NCI-H2029 treated with DMSO at 0.1 percent for 48 hours (cell line): ENCODE data around the gene TSPAN5.

Experiments used
- DNase-seq: peaks from one replicate; lab custom pipeline; 2025; lab: John Stamatoyannopoulos, UW

TSPAN5 gene

DNA sequence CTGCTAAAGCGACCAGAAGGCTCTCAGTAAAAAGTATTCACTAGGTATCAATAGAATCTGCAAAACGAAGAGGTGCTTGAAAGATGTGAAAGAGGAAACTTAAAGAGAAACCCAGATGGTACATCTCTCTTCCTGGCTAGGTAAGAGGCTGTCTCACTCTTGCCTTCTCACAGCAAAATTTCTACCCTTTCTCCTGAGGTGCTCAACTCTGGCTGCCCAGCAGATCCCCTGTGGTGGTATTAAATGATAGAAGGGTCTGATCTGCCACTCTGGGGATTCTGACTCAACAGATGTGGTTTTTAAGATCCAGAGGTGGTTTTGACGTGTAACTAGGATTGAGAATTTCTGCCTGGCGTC lies 14.9 kb upstream of the TSPAN5 start:
- DNase-seq, result no peak

DNA sequence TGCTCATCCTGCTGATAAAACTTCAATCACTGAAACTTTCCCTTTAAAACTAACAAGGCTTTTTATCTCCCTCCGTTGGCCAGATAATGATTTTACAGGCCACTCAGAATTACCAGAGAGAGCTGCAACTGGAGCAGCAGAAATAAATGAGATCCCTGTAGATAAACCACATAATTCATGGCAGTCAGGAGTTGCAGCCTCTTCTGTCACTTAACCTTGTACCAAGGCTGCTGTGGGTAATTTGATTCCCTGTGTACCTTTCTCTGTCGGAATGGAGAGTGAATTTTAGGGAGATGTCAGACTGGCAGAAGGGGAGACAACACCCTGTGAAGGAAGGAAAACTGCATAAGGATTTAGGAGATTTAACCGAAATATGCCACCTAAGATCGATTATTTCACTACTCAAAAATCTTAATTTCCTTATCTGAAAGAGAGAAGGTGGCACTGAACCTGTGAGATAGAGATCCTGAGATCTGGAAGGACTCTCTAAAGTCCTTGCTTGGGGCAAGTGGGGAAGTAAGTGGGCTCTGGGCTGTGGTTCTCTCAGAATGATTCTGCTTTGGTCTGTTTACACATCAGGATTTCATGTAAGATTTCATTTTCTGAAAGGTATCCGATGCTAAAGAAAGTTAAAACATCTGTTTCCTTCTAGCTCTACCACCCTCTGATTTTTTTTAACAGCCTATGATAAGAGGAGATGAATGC lies 14.3 kb upstream of the TSPAN5 start:
- no peak for DNase-seq

DNA sequence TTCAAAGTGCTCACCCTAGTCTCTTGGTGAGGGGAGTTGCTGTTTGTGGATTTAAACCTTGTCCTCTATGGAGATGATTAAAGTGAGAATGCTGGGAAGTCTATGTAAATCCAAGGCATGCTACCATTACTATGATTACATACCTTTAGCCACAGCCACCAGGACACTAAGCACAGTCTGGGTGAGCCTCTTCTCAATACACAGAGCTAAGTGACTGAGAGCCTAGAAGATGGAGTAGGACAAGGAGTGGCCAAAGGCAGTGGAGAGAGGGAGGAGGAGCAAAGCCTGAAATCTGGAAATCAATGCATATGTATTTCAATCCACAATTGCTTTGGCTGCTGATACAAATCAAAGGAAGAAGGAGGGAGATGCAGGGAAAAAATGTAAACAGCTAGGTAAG lies 12.7 kb upstream of the TSPAN5 start:
- no peak for DNase-seq

DNA sequence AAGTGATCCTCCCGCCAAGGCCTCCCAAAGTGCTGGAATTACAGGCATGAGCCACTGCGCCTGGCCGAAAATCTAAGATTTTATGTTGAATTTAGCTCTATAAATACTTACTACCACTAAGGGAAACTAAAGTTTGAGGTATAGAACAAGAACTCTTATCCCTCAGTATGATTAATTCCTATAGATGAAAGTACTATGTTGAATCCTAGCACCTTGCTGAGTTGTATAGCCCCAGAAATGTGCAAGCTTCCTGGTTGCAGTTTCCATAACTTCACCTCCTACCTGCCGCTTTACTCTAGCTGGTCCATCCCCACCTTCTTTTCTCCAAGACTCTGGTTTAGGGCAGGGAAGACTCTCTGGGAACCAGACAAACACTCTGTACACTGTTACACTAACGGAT lies 11.8 kb upstream of the TSPAN5 start:
- no peak for DNase-seq

DNA sequence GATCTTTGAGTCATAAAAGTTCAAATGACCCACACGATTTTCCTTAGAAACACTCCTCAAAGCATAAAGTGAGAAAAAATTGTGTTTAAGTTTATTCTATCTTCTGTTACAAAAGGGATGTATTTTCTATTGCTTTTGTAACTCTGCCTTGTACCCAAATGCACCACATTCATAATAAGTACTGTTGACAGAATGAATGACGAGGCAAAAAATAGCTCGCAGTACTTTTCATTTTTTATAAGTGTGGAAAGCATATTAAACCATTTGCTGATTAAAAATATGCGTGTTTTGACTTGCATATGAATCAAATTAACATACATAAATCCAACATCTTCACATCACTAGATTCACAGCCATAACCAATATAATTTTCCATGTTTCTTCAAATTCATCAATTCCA lies 11.2 kb upstream of the TSPAN5 start:
- DNase-seq, result no peak

DNA sequence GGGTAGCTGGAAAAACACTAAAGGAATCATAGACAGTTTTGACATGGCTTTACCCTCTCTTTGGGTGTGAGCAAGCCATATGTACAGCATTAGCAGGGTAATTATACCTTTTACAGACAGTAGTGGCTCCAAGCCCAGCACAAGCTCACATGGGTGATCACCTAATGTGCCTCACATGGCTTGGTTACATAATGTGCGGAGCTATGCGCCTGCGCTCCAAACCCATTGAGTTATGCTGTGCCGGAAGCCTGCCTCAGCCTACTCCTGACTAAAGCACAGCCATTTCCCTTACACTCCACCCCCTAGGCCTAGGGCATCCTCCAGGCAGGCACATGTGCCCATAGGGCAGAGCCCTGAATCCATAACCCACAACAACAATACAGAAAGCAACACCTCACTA lies 6.5 kb upstream of the TSPAN5 start:
- no peak for DNase-seq

DNA sequence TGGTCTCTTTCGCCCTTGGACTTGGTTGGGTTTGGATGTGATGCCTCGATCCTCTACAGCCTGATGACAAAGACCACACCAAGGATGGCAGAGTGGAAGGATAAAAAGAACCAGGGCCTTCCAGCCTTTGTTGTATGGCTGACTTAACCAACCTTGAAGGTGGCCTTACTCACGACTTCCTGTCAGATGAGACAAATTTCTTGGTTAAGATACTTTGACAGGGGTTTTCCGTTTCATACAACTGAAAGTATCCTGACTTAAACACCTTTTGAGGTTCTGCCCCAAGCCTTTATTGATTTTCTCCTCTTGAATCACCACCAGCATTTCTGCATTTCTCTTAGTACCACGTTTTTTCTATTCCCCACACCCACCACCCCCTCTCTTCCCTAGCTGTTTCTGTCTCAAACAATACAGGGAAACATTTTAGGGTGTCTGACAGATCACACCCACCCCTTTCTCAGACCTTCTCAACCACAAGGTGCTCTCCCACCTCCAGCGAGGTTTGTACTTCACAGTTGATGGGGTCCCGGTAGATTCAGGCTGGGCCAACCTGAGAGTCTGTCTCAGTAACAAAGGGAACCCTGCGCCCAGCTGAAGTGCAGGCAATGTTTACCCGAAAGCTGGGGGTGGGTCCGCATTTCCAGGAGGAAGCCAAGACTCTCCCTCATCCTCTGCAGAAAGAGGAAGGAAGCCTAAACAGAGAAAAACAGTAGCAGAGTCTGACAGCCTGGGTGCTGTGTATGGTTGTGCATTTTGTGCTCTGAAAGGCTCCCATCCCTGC lies 5.0 kb upstream of the TSPAN5 start:
- no peak for DNase-seq

DNA sequence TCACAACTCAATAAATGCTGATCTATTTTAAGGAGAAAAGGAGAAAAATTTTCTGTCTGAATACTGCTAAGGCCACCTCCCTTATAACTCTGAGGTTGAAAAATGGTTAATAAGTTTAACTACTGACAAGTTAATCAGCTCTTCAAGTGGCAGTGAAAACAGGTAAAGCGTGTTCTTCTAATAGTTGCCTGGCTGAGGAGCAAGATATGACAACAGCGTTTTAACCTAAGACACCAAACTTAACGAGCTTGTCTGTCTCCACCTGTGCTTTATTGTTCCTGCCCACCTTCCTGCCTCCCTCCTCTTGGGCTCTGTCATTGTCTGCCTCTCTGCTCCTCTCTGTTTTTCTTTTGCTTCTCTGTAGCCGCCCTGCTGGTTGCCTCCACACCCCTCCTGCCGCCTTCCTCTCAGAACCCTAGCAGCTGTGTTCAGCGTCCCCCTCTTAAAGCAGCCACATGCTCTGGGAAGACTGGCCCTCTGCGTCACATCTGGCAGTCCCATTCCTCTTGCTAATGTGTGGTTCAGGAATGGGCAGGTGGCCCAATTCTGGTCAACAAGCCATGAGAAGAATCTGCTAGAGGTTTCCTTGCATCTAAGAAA lies 4.3 kb upstream of the TSPAN5 start:
- no peak for DNase-seq

DNA sequence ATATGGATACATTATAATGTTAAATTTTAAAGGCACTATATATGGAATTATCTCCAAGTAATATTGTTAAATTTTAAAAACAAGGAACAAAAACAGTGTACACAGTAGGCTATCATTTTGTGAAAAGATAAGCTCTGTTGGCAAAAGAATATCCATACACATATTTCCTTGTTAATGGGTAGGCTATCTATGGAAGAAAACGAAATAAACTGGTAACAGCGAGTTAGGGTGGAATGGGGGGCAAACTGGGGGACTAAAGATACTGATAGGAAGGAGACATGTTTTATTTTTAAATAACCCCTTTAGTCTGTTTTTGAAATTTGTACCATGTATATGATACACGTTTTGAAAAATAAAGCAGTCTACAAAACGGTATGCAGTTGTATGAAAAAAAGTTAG lies 3.6 kb upstream of the TSPAN5 start:
- DNase-seq, result no peak

DNA sequence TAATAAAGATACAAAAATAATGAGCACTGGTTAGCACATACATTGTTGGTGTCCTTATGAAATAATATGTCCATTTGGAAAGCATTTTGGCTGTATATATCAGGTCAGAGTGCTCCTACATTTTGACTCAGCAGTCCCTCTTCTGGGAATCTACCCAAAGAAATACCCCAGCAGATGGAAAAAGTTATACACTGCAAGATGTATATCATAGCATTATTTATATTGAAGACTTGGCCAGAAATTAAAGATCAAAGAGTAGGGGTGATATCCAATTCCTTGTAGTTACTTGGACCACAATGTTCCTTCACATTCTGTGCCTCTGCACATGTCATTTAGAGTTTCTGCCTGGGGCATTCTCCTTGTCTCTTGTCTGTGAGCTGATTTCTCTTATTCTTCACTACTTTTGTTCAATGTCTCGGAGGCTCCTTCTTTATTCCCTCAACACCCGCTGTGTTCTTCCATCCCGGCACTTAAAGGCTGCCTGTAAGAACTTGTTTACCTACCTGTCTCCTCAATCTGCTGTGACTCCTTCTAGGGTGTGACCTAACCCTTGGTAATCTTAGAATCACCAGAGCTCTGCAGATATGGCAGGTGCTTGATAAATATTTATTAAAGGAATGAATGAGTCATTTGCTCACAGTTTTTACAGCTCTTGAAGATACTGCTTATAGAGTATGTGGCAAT lies 3.1 kb upstream of the TSPAN5 start:
- DNase-seq, result no peak

DNA sequence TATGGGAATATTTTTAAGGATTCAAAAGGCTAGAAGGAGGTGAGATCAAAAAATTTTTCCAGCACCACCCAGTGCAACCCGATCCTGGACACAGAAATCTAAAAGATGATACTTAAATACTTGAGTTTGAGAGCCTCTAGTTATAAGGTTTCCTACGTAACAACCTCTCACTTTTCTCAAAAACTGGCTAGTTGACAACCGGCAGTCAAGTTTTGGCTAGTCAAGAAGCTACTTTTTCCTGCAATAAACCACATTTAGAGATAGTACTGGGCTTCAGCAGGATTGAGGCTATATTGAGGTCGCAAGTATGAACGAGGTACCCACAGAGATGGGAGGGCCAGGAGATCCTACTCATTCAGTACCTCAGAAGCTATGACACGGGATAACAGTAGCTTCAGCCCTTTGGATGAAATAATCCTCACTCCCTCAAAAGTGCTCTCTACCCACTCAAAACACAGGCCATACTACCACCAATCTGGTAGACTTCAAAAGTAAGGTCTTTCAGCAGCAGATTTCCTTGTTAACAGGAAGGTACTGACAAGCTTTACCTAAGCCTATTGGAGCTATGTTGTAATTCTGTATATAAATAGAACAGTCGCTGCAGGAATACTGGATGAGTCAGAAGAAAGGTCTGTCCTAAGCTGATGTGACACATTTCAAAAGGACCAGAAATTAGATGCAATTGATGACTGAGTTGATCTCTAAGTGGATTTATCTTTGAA lies 1.5 kb upstream of the TSPAN5 start:
- no peak for DNase-seq

DNA sequence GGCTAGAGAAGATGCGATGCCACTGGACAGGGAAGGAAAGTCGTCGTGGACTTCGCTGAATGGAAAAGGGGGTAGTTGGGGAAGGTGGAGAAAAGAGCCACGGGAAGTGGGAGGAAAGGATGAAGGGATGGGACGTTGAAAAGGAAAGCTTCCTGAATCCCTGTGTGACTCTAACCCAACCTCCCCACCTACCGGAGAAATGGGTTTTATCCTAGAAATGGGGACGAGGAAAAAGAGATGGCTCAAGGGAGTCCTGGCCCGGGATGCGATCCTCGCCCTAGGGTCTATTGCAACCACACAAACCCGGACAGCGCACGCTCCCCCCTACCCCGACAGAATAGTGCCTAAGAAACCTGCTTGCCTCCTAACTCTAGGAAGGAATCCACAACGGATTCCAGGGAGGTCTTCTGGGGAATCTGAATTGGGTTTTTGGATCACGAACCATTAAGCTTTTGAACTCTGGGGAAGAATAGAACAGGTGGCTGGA lies 738 bp upstream of the TSPAN5 start:
- DNase-seq, result no peak

DNA sequence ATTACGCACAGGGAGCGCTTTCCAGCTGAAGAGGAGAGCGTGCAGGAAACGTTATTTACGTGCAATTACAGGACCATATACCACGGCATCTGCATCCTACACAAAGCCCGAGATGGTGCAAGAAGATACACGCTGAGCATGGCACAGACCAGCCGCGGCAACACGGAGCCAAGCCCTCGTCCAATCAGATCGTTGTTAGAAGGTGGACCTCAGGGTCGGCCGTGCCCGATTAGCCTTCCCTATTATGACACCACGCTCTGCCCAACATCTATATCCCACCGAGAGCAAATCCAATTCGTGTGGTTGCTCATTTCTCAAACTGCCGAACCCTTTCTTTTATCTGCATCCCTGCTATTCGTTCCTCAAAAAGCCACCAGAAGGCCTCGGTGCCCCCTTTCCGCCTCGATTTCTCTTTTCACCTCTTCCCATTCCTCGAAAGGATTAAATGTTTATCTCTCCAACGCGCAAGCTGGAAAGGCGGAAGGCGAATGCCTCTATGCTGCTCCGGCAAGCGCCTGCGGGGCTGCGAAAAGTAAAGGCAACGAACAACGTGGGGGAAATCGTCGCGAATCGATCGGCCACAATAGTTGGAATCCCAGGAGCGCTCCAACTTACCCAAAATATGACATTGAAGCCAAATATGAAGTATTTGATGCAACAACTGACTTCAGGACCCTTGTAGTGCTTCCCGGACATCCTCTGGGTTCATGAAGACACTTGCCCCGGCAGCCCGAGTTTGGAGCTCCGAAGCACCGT lies 702 bp downstream of the TSPAN5 start:
- no peak for DNase-seq

DNA sequence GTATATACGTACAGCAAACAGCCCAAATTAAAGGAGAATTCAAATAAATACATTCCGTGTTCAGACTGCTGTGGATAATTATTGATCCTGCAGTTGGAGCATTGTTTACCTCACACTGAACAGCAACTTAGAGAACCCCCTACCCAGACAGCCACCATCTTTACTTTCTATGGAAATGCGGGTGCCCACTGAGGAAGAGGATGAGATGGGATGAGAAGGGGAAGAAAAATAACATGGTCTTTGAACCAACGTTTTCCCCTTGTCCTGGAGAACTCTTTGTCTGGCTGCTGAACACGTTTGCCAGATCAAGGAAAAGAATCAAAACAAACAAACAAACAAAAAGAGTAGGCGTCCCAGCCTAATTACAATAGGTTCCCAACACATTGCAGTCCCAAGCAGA lies 1.5 kb downstream of the TSPAN5 start:
- no peak for DNase-seq

DNA sequence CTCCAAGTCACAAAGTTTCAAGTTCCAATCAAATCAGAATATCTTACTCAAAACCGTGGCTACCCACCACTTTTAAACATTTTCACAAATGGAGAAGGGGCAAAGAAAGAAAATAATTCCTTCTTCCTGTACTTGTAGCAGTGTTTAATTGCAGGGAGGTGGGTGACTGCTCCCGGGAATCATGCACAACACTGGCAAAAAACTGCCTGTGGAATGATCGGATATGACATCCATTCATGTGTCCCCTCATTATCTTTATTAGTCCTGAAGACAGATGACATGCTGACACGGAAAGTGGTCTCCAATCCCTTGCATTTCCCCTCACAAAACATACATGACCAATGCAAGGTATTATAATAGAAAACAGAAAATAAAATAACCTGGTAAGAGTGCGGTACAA lies 2.0 kb downstream of the TSPAN5 start:
- DNase-seq, result no peak

DNA sequence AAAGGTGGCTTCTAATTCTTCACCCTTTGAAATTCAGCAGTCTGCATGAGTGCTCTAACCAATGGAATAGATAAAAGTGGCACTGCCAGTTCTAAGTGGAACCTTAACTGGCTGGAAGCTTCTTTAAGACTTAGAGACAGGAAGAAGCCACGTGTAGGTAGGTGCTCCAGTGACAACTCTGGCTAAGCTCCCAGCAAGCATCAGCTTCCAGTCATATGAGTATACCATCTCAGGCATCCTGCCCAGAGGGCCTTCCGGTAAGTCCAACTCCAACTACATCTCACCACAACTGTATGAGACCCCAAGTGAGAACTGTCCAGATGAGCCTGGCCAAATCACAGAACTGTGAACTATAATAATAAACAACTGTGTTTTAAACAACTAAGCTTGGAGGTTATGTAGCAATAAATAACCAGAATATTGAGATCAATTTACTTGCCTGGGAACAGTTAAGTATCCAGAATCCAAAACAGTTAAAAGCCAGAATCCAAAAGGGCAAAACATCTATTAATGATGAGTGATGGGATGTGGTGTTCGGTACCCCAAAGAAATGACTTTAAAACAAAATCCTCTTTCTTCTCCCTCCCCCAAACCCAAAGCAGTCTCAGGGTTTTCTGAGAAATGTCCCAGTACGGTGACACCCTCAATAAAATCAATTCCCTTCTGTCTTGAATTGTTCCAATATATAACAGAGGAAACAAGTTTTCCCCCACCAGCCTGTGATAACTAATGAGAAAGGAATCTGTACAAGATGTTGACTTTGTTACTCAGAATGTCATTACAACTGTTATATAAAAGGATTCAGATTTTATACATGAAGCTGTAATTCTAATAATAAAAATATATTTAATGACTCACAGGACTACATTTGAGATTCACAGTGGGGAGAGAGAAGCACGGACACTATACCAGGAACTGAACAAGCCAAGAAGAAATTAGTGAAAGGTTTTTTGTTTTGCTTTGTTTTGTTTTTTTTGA lies 4.2 kb downstream of the TSPAN5 start:
- no peak for DNase-seq

DNA sequence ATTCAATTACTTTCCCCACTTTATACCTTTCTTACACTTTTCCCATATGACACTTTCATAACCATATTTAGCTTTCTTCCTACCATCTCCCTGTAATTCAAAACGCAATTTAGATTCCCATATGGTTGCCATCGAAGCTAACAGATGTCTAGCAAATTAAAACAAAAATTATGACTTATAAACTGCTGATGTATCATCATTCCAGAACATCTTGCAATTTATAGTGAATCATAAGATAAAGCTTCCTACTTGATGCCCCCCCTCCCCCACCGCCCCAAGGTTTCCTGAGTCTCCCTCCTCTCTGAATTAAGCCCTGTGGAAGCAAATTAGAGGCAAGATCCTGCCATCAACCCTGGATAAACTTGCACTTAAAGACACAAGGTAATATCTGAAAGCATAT lies 5.4 kb downstream of the TSPAN5 start:
- no peak for DNase-seq

DNA sequence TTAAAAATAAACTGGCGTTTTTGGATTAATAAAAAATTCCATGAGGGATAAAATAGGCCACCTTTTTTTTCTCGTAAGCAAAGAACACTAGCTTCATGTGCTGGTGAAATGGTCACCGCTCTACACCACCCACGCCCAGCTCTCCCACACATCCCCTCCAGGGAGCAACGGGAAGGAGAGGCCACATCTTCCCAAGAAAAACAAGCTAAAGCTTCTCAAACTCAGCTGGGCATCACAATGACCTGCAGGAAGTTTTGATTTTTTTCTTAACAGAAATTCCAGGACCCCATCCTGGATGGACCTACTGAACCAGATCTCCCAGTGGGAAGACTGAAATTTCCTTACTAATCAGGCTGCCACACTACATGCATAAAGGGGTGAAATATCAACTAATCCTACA lies 9.8 kb downstream of the TSPAN5 start:
- DNase-seq, result no peak

DNA sequence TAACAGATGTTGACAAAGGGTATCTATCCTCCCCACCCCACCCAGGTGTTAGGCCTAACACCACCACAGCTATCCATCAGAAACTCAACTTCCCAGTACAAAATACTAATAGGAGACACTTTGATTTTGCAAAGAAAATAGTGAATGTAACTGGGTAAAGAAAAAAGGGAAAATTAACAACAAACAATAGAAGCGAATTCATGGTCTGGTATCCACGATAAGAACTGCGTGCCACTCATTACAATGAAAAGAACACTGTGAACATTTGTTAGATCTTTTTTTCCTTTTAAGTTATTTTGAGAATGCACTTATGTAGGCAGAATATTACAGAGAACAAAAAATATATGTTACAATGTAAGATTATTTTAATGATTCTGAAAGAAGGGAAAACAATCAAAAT lies 12.0 kb downstream of the TSPAN5 start:
- no peak for DNase-seq

DNA sequence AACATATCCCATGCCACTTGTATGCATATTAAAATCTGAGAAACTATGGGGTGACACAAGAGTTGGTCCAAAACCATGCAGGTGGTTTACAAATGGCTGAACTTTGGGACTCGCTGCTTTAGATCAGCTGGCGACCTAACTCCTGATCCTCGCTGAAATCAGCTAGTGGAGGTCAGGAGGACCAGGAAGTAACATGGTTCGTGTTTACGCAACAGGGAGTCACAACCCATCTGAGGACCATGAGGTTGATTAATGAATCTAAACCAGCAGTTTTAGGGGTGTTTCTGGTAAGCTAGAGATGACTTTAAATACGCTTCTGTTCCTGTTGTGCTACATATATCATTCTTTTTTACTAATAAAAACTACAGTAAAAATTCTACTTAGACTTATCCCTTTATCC lies 12.9 kb downstream of the TSPAN5 start:
- no peak for DNase-seq
